NB4 (cell line): ENCODE data around the gene BID.
"Not testable (repeated sequence)": the region's sequence is repeated elsewhere in the genome, so short reads cannot be mapped to it uniquely, and the experiment has no call there.

ENCODE experiments used
- DNase-seq: peaks from one replicate; pipeline ENCODE4 v3.0.0; 2010; ENCODE audit warnings: low read depth
- H3K4me3 ChIP-seq: one replicate; pipeline ENCODE4 v1.5.1; 2011; ENCODE audit warnings: mild to moderate bottlenecking, low read depth, low read length, moderate library complexity
- MYC ChIP-seq: IDR thresholded peaks from 2 replicates; pipeline ENCODE4 v1.6.1; 2011; ENCODE audit warnings: low read depth, low read length
- POLR2A ChIP-seq: IDR thresholded peaks from 2 replicates; pipeline ENCODE4 v1.6.1; 2011; ENCODE audit warnings: mild to moderate bottlenecking; ENCODE audit not compliant: insufficient read length; ENCODE audit errors: extremely low read depth
- TF ChIP-seq, protein P1 (sequence below): IDR thresholded peaks from 2 replicates; pipeline ENCODE4 v1.6.1; 2011; ENCODE audit warnings: low read depth, low read length
- TF ChIP-seq, protein P2 (sequence below): IDR thresholded peaks from one replicate; pipeline ENCODE4 v1.5.1; 2012; ENCODE audit warnings: low read depth, low read length

The BID gene

DNA sequence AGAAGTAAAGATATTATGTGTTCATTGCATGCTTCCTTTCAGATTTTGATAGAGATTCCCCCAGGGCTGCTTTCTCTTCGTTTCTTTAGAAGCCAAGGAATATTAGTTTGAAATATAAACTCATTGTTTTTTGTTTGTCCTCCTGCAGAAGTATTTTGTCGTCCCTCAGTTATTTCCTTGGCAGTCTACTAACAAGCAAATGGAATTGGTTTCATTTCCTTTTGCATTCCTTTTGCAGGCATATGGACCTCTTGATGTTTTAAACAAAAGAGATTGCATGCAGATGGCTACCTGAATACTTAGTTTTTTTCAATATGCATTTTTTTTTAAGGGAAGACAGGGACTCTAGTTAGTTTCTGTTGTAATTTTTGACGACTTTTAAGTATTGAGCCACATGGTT is 73.5 kb downstream of the BID start:
- no peak for DNase-seq
- H3K4me3 ChIP-seq, result no peak overlapping the region
- TF ChIP-seq MYC (no peak), POLR2A (no peak)
- TF ChIP-seq, protein P1, sequence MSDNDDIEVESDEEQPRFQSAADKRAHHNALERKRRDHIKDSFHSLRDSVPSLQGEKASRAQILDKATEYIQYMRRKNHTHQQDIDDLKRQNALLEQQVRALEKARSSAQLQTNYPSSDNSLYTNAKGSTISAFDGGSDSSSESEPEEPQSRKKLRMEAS, result no peak
- TF ChIP-seq, protein P2, sequence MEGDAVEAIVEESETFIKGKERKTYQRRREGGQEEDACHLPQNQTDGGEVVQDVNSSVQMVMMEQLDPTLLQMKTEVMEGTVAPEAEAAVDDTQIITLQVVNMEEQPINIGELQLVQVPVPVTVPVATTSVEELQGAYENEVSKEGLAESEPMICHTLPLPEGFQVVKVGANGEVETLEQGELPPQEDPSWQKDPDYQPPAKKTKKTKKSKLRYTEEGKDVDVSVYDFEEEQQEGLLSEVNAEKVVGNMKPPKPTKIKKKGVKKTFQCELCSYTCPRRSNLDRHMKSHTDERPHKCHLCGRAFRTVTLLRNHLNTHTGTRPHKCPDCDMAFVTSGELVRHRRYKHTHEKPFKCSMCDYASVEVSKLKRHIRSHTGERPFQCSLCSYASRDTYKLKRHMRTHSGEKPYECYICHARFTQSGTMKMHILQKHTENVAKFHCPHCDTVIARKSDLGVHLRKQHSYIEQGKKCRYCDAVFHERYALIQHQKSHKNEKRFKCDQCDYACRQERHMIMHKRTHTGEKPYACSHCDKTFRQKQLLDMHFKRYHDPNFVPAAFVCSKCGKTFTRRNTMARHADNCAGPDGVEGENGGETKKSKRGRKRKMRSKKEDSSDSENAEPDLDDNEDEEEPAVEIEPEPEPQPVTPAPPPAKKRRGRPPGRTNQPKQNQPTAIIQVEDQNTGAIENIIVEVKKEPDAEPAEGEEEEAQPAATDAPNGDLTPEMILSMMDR, result no peak

DNA sequence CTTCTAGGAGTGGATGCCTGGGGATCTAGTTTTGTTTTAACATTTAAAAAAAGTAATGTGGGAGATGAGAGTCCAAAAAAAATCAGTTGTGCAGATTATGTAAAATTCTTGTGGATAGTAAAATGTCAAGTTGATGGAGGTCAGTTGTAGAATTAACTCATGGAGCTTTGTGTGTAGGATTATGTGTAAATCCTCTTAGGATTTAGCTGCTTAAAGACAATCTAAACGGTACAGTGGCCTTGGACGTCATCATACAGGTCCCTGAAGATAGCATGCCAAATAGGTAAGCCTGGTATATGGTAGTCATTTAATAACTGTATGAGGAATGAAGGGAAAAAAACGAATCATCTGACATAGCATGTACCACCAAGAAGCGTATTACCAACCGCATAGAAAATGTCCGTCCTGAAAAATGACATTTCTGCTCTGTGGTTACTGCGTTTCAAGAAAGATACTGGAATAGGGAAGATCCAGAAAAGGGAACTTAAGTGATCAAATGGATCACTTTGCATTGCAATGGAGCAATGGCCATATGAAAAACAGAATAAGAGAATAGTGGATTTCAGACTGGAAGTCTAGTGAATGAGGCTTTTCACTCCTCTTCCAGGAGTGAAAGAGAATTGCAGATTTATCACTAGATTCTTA is 74.5 kb downstream of the BID start:
- TF ChIP-seq MYC, result no peak
- TF ChIP-seq, protein P1, result no peak
- TF ChIP-seq, protein P2, result no peak
- TF ChIP-seq POLR2A, result no peak
- peak; percentile 9 for DNase-seq
- H3K4me3 ChIP-seq, result no peak overlapping the region

DNA sequence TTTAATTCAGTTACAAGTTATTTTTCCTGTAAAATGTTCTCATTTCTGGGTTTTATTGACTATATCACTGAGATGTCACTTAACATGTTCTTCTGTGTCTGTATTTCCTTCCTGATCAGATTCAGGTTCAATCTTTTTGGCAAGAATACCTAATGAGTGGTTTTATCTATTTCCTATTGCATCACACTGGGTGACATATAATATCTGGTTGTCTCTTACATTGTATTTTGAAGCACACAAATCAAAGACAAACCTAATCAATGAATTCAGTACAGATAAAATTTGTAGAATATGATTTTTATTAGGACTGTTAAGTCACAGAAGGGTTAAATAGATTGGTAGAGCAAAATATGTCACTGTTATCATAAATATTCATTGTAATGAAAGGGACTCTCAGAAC is 75.3 kb downstream of the BID start:
- no peak overlapping the region for H3K4me3 ChIP-seq
- TF ChIP-seq MYC (no peak), POLR2A (no peak)
- TF ChIP-seq, protein P2, result no peak
- TF ChIP-seq, protein P1, result no peak
- no peak for DNase-seq

DNA sequence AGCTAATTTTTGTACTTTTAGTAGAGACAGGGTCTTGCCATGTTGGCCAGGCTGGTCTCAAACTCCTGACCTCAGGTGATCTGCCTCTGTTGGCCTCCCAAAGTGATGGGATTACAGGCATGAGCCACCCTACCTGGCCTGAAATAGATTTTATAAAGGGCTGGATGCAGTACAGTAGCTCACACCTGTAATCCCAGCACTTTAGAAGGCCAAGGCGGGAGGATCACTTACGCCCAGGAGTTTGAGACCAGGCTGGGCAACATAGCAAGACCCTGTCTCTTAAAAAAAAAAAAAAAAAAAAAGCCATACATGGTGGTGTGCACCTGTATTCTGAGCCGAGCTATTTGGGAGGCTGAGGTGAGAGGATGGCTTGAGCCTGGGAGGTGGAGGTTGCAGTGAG is 76.0 kb downstream of the BID start:
- not testable (repeated sequence) for H3K4me3 ChIP-seq, DNase-seq

DNA sequence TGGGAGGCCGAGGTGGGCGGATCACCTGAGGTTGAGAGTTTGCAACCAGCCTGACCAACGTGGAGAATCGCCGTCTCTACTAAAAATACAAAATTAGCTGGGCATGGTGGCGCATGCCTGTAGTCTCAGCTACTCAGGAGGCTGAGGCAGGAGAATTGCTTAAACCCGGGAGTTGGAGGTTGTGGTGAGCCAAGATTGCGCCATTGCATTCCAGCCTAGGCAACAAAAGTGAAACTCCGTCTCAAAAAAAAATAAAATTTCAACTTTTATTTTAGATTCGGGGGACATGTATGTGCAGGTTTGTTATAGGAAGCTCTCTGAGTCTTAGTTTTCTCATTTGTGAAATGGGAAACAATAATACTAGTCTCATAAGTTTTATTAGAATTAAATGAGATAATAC is 77.1 kb downstream of the BID start:
- H3K4me3 ChIP-seq, result not testable (repeated sequence)
- DNase-seq, result peak; percentile 52

DNA sequence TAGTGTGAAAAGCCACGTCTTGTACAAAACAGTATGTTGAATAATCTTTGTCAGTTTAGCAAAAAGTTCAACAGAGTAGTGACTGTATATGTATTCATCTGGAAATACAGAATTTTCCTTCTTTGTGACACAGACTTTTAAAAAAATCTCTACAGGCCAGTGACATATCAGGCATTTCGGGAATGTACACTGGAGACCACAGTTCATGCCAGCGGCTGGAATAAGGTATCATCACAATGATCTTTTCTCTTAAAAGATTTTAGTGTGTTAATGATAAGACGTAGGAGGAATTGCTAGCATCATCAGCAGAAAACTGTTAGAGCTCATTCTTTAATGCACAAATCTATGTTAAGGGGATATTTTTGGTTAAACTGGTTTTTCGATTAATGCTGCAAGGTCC is 78.3 kb downstream of the BID start:
- H3K4me3 ChIP-seq, result no peak overlapping the region
- TF ChIP-seq, protein P1, result no peak
- TF ChIP-seq POLR2A (no peak), MYC (no peak)
- TF ChIP-seq, protein P2, result no peak
- no peak for DNase-seq

DNA sequence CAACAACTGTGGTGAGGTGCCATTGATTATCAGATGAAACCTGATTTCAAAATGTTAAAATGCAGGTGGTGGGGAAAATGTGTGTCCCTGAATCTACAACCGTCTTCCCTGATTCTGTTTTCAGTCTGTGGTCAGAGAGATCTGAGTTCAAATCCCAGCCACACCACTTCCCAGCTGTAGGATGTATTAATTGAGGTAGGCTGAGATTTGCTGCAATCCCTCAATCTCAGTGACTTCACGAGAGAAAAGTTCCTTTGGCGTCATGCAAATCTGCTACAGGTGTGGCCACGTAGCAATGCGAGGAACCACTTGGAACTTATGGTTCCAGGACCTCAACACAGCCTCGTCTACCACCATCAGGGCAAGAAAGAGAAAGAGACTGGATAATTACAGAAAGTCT is 79.5 kb downstream of the BID start:
- no peak overlapping the region for H3K4me3 ChIP-seq
- TF ChIP-seq, protein P1, result no peak
- TF ChIP-seq, protein P2, result no peak
- TF ChIP-seq MYC (no peak), POLR2A (no peak)
- no peak for DNase-seq
